ENCODE results near the gene ERC2.

ERC2 gene

DNA sequence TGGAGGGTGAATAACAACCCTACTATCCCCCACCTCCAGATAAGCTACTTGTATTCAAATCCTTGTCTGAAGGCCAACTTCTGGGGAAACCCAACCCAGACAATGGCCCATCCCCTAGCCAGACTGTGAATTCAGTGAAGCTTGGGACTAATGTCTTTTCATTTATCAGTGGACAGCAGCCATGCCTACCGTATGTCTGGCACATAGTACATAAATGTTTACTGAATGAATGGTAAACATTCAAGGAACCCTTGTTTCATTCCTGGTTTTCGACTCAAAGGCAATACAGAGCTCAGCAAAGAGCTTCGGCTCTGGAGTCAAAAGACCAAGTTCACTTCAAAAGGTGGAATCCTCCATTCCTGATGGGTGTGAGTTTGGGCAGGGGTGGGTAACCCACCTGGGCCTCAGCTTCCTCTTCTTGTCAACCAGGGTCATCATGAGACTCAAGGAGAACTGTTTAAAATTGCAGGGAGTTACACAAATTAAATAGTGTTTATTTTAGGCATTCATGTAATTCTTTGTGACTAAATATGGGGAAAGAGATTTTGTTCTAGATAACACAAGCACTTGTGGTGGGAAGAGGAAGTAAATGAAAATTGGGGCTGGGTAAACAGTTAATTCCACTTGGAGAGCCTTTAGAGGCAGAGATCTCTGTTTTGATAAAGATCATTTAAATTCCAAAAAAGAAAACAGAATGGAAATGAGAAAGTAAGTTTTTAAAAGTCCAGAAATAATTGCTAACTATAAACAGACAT is 677.5 kb downstream of the ERC2 start:
- DNase-seq (ENCODE audit: low read depth): no peak

DNA sequence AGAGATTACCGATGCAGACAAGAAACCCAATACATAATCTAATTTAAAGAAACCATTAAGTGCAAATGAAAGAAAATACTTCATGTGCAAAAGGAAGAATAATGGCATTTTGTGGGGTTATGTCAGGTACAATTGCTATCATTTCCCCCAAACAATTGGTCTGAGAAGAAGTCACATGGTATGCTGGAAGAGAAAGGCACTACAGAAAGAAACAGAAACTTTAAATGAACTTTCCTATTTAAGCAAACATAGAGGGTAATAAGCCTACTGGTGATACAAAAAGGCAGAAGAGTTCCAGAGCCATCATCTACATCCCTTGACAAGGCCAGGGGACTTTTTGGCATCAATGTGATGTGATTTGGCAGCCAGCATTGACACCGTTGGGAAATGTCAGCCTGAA is 678.8 kb downstream of the ERC2 start:
- no peak for DNase-seq (ENCODE audit: low read depth)

DNA sequence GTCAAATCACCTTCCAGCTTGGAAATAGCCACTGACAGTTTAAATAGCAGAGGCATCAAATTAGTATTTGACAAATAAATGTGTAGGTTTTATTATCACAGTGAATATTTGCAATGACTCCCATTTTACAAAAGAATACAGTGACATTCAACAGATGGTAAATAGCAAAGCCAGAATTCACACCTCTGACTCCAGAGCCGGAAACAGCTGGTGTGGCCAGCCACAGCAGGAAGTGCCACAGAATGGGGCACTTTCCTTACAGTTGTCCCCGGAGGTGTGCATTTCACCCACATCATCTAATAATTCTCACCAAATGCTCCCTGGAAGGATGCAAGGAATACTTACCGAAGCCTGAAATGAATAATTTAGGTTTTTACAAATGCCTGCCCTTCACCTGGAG is 685.5 kb downstream of the ERC2 start:
- no peak for DNase-seq (ENCODE audit: low read depth)

DNA sequence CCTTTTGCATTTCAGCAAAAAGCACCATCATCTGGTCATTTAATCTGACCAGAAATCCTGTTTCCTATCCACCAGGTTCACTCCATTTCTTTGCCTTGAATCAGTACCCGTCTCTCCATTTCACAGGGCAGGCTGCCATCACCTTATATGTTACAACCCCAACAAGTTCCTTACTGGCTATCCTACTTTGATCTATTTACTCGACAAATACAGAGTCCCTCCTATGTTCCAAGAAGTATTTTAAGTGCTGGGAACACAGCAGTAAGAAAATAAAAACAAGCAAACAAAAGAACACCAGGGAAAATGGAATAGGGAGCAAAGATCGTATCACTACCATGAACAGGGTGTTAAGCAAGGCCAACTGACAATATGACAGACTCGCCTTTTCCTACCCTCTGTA is 685.9 kb downstream of the ERC2 start:
- no peak for DNase-seq (ENCODE audit: low read depth)

DNA sequence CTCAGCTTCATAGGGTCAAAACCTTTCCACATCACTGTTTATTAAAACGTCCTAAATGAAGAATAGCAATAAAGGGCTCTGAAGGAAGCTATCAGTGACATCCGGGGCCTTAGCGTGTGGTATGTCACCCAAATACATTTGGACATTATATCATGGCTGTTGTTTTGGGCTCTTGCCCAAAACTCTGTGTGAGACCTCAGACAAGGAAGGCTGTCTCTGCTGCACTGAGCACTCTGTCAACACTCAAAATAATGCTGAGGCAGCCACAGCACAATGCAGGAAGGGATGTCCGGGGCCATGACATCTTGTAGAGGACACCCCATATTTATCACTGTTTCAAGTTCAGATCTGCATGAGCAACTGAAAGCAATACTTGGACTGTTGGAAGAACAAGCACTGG is 687.4 kb downstream of the ERC2 start:
- DNase-seq (ENCODE audit: low read depth): no peak

DNA sequence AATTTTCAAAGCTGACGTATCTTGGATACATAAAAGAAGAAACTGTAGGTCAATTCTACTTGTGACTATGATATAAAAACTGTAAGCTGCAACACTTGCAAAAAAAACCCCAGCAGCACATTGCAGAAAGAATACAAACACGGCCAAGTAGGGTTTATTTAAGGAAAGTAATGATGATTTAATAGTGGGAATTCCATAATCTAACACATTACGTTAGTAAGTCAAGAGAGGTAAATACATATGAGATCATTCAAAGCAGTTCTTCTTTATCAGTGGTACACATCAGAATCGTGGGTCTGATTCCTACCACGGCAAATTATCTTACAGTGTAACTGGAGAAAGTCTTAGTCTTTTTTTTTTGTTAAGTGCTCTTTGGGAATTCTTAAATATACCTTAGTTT is 688.7 kb downstream of the ERC2 start:
- DNase-seq (ENCODE audit: low read depth): no peak

DNA sequence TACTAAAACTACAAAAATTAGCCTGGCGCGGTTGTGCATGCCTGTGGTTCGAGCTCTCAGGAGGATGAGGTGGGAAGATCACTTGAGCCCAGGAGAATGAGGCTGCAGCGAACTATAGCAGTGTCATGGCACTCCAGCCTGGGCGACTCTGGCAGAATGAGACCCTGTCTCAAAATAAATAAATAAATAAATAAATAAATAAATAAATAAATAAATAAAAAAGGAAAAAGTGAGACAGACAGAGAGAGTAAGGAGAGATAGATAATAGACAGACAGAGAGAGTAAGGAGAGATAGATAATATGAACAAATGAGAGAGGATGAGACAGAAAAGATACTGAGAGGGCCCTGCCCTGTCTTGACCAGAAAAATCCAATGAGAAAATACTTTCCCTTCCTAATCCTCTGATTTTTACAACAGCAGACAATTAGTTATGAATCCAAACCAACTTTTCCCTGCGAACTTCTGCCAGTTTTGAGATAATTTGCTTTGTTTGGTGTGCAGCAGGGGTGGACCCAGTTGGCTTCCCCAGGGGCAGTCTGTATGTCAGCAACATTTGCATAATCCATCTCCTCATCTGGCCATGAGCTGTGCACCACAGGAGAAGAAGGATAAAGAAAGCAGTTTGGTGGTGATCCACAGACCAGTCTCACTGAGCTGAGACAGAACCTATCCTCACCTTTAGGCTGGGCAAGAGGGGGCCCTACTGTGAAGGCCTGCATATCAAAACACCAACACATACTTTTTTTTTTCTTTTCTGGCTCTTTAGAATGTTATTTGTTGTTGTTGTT is 692.7 kb downstream of the ERC2 start:
- DNase-seq (ENCODE audit: low read depth): no peak

DNA sequence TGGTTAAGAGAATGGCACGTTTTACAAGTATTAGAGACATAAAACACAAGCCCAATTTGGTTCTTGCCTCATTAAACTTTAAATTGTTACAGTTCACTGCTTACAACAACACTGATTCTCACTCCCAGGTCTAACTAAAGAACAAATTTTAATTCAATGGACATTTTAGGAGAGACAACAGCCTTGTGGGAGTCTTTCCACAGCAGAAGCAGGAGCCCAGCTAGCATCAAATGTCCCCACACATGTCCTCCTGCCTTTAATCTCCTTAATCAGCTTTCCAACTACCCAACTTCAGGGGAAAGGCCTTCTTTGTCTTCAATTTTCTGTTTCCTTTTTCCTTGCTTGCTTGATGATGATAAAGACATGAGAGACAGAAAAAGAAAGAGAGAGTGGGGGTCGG is 693.4 kb downstream of the ERC2 start:
- DNase-seq (ENCODE audit: low read depth): no peak

DNA sequence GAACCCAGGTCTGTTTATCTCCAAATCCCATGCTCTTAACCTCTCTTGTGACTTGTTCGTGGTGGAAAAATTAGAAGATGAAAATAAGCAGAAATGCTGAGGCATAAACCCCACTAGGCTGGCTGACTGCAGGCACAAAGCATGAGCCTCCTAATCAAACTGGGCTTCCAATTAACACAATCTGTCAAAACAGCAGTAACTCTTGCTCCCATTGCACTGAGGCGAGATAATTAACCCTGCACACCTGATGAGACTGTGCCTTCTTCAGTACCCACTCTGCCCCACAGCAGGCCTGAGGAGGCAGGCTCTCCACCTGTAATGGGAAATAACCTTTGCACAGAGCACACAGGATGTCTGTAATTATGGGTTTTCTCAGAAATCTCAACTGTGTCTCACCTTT is 696.8 kb downstream of the ERC2 start:
- DNase-seq (ENCODE audit: low read depth): no peak

DNA sequence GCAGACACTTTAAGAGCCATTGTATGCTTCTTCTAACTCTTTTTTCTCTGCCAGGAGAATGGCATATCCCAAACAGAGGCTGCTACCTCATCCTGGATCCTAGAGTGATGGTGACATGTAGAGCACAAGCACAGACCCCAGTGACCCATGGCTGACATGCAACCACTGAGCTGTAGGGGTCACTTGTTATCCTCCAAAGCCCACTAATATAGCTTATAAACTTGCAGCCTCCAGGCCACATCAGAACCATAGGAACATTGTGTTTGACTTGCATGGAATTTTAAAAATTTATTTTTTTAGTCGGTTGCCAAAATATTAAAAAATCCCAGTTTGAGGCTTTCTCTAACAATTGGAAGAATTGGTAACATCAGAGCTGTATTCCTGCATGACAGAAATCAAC is 698.2 kb downstream of the ERC2 start:
- DNase-seq (ENCODE audit: low read depth): no peak

DNA sequence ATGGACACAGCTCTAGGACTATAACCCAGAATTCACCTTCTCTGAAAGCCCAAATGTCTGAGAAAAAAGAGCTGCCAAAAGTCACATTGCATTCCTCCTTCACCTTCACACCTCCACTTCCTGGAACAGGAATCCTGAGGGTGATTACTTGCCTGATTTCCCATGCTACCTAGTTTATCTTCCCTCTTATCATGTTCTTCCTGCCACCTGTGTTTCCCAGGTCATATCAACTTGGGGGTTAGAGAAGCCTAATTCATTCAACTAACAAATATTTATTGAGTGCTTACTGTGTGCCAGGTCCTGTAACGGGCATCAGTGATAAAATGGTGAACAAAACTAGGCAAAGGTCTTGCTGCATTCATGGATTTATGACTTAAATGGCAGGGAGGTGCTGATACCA is 701.5 kb downstream of the ERC2 start:
- DNase-seq (ENCODE audit: low read depth): no peak

DNA sequence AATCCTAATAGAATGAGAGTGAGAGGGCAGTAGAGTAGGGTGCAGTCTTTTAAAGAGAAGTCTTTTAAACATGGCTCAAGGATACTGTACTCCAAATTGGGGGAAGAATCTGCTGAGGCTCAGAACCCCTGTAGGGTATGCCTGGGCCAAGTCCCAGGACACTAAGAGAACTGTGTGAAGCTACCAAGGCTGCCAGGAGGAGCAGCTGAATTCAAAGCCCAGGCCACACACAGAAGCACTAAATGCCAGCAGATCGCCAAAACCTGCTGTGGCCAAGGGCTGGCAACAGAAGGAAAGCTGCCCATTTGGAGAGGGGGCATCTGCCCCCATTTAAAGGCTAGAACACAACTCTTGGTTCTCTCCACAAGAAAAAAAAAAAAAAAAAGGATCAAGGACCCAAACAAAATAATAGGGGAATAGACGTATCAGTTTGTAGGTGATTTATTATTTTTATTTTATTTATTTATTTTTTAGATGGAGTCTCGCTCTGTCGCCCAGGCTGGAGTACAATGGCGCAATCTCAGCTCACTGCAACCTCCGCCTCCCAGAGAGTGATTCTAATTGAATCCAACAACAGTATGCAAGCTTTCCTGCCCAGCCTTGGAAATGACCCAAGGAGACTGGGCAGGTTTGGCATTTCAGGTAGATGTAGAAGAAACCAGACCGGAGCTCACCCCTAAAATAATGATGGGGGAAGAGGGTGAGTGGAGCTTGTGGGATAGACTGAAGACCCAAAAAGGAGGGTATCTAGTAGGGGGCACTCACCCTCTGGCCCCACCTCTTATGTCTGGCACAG is 702.2 kb downstream of the ERC2 start:
- no peak for DNase-seq (ENCODE audit: low read depth)

DNA sequence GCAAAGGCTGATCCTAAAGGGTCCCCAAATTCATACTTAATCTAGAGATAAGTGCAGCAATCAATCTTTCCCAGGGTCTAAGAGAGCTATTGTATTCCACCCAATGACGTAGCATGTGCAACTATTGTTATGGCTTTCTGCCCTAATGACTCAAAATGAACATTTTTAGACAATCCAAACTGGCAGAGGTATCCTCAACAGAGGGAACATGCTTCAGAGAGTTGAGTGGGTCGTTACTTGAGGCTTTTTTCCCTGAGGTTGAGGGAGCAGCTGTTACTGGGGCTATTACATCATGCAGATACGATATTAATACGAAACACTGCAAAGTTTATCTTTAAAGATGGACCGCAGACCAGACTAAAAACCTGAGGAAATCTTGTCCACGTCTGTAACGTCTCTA is 702.9 kb downstream of the ERC2 start:
- no peak for DNase-seq (ENCODE audit: low read depth)

DNA sequence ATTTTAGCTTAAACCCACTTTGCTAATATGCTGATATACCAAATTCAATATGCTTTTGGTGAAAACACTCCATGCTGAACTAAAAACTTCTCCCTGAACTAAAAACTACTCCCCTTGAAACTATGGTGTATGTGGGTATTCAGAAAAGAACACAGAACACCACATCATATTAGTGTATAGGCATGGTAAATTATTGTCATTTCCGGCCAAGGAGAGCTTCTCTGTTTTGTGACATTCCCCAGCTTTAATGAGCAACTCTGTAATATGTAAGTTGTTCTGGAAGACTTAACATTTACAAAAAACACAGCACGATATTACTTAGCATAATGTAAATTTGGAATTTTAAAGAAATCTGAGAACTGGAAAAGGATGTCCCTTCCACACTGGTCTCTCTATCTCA is 711.3 kb downstream of the ERC2 start:
- no peak for DNase-seq (ENCODE audit: low read depth)

DNA sequence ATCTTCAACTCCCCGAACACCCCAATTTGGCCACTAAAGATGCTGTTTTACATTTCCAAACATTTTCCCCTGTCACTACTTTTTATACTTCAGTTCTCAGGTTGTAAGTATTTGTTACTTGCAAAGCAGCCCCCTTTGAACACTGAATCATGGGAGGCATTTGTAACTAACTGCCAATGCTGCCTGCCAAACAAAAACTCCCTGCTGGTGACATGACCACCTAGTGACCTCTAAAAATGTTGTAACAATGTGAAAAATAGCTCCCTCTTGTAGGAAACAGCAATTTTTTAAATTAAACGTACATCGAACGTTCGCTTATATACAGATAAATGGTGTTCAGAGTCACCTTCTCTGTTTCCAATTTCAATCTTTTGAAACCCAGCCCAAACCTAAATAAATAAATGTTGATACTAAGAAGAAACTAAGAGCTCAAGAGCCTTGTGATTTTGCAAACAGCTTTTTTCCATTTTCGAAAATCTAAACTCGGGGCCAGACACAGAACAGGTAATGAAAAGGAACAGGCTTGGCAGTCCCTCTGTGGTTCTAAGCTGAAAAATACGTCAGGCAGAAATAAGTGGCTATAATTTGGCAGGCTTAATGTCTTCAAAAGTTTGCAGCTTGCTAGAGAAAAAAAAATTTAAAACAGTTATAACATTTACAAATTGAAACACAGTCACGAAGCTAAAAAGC is 712.6 kb downstream of the ERC2 start:
- DNase-seq (ENCODE audit: low read depth): no peak

DNA sequence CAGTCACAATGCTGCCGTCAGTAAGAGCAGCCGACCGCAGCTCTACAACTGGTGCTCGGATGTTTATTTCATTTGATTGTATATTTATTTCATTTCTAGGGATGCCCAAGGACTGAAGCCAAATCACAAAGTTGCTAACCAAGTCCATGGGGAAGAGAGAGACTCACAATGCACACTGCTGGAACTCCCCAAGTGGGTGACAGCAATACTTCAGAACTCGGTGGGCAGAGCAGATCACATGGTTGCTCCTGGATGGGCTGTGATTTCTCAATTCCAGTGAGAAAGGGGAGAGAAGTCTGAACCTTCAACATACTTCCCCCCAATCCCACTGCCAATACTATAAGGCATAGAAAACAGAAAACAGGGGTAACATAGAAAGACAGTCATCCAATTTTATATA is 715.4 kb downstream of the ERC2 start:
- DNase-seq (ENCODE audit: low read depth): no peak

DNA sequence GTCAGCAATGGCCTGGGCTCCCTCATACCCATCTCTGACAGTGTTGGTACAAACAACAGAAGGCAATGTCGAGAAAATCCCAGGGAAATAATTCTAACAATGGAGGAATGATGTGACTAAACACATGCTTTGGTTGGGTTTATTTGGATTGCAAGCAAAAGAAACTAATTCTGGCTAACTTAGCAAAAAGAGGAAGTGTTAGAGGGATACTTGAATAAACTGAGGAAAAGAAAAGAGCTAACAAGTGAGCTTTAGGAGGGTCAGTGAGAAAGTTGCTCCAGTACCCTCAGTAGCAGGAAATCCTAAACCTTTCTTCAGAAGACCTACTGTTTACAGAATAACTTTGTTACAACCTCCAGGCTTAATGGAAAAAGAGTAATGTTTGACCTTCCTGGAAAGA is 716.5 kb downstream of the ERC2 start:
- DNase-seq (ENCODE audit: low read depth): no peak

DNA sequence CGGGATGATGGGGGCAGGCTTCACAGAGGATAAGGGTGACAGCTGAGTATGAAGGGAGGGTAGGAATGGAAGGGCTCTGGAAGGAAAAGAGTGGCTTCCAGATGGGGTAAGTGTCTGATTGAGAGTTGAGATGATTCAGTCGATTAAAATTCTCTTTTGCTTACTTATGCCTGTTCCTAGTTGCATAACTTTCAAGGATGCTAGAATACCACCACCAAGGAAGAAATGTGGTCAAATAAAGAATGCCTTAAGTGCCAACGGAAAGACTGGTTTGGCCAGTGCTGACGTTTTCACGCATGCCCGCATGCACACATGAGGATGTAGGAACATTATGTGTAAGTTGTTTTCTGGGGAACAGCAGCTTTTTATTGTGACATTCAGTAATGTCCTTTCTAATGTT is 717.7 kb downstream of the ERC2 start:
- DNase-seq (ENCODE audit: low read depth): no peak

DNA sequence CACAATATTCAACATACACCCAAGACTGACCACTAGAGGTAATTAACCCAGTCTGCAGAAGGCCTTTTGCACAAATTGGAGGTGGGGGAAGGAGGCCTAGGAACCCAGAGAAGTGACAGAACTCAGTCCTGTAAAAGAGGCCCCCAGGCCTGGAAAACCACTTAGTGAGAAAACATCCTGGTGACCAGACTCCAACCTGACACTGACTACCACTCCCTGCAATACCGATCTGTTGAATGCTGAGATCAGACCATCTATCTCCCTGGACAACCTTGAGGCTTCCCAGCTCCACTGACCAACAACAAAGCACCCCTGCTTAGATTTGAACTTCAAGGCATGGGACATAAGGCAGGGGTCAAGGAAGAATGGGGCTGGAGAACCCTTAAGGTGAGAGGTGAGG is 719.2 kb downstream of the ERC2 start:
- no peak for DNase-seq (ENCODE audit: low read depth)

DNA sequence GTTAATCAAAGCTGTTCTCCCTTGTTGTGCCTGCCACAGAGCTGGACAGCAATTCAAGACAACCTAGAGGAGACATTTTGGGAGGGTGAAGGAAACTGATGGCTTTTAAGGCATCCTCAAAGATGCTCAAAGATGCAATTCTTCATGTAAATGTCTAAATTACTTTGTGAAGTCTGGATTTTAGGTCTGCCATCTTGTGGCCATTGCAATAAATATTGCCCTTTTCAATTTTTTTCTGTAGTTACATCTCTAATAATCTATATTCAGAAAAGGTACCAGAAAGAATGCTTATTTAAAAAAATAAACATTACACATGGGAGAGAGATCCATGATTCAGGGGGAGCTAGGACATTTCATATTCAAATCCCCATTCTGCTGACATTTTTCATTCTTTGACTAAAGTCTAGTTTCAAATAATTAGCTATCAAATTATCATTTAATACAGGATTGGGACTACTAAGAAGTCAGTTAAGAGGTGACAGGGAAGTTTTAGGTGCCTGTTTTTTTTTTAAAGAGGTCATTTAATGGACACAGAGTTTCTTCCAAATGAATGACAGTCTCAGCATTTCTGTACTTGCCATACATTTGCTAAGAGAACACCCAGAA is 721.4 kb downstream of the ERC2 start:
- no peak for DNase-seq (ENCODE audit: low read depth)

DNA sequence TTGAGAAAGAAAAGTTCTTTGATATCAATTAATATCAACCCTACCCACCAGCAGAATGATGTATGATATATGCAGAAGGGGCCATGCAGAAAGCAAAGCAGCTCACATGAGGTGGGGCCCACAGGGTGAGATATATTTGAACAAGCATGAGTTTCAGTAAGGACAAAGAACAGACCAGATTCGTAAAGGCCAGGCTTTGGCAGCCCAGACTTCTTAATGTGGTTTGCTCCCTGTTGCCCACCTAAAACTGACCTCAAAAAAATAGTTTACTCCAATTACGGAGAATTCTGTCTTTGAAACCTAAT is 725.5 kb downstream of the ERC2 start:
- DNase-seq (ENCODE audit: low read depth): no peak
